Adrenal gland (tissue), 12 donors: Measurements from ENCODE around the gene STRIP2. TPM values are rescaled to one million over a fixed set of nuclear protein-coding genes. Genes with fewer than 3 reads are reported as not detected.
"Not testable (repeated sequence)": the region's sequence is repeated elsewhere in the genome, so short reads cannot be mapped to it uniquely, and the experiment has no call there.

Source experiments
- DNase-seq, 7 donors: peaks; one replicate each; pipeline ENCODE4 v3.0.0-alpha.2; 2019 to 2020
- H3K27ac ChIP-seq, 5 donors: fragments of 200-600 bp; sonication (generic) in 4 of 5; 1 replicate in 3 of 5; 2 replicates in 2 of 5; pipeline versions ENCODE4 v1.5.1 to v1.8.0; 2016 to 2020; ENCODE audit warnings: mild to moderate bottlenecking in 1 of 5
- H3K27me3 ChIP-seq: fragments of 200-600 bp; 2 replicates; pipeline ENCODE4 v1.8.0; 2021
- H3K36me3 ChIP-seq, 2 donors: fragments of 200-600 bp; replicated peaks in 1 of 2; 1 replicate in 1 of 2; 2 replicates in 1 of 2; pipeline versions ENCODE4 v1.5.1 to v1.8.0; 2018 to 2022
- H3K4me1 ChIP-seq, 2 donors: fragments of 200-600 bp; replicated peaks in 1 of 2; 1 replicate in 1 of 2; 2 replicates in 1 of 2; pipeline versions ENCODE4 v1.5.1 to v1.8.0; 2018 to 2021
- H3K4me3 ChIP-seq, 4 donors: fragments of 200-600 bp; sonication (generic) in 3 of 4; one replicate each; pipeline ENCODE4 v1.5.1; 2016 to 2018
- H3K9me3 ChIP-seq, 3 donors: fragments of 200-600 bp; sonication (generic) in 1 of 3; replicated peaks in 1 of 3; 1 replicate in 2 of 3; 2 replicates in 1 of 3; pipeline versions ENCODE4 v1.5.1 to v1.8.0; 2016 to 2021
- POLR2A ChIP-seq, 2 donors: fragments of 450-650 bp; IDR thresholded peaks; one replicate each; pipeline ENCODE4 v1.6.1; 2017; ENCODE audit warnings: antibody characterized with exemption in 2 of 2, mild to moderate bottlenecking in 2 of 2, moderate library complexity in 1 of 2
- WGBS, 4 donors: extraction: QIAGEN DNeasy Blood & Tissue Kit in 2 of 4; methylation state at CpG; one replicate each; pipeline versions ENCODE4 v1.1.5 to v1.1.7; 2013 to 2017; 5-methylcytosine and 5-hydroxymethylcytosine counted together
- intact Hi-C, 2 donors: fragments of 100-400 bp; cut with DNase I; formaldehyde crosslinking; loops; one replicate each; pipeline versions ENCODE4 v1.14.1 to v1.15.0; 2022 to 2023
- polyA plus RNA-seq, 3 donors: library from polyadenylated mRNA; stranded (reverse); fragments of 200-250 nt in 2 of 3; fragments of 350-450 nt in 1 of 3; fragmentation: Illumina TruSeq in 1 of 3; extraction: RNeasy Lipid Tissue Mini Kit (QIAGEN cat#74804) in 1 of 3; gene quantifications; one replicate each; pipeline ENCODE4 v1.2.3, GENCODE V29; 2013 to 2014
- total RNA-seq, 9 donors: library from RNA; depleted of rRNA in 4 of 9; stranded (reverse); fragments of >200 nt in 4 of 9; fragments of 120-200 nt in 1 of 9; fragmentation: NEBNext Ultra II Directional in 1 of 9; extraction: Animal tissue kit (Norgen Biotek cat#: 25700) in 1 of 9; gene quantifications; one replicate each; pipeline versions ENCODE4 v1.1.0 to v1.2.4, GENCODE V29; 2013 to 2023
- TF ChIP-seq, protein P1 (sequence below), 6 experiments: fragments of 450-650 bp in 4 of 6; fragments of 200-600 bp in 2 of 6; sonication (generic) in 1 of 6; IDR thresholded peaks; 1 replicate in 5 of 6; 2 replicates in 1 of 6; pipeline versions ENCODE4 v1.5.1 to v1.8.0; 2016 to 2021; ENCODE audit warnings: antibody characterized with exemption in 6 of 6, mild to moderate bottlenecking in 2 of 6, moderate library complexity in 1 of 6
- donor health status: healthy with polysubstance abuse.
- donor health status: Bipolar disorder and iron deficiency.
- donor health status: DM: yes; HTN: yes; CAD: no.
- donor health status: DM: no; HTN: no; CAD: no.
- donor health status: DM: no; HTN: no; CAD: no.
- donor health status: DM: yes; HTN: yes; CAD: no.

Gene STRIP2
- total and polyA plus RNA-seq, 12 donors = 0.67 to 10.1 (median 3.7) TPM

DNA sequence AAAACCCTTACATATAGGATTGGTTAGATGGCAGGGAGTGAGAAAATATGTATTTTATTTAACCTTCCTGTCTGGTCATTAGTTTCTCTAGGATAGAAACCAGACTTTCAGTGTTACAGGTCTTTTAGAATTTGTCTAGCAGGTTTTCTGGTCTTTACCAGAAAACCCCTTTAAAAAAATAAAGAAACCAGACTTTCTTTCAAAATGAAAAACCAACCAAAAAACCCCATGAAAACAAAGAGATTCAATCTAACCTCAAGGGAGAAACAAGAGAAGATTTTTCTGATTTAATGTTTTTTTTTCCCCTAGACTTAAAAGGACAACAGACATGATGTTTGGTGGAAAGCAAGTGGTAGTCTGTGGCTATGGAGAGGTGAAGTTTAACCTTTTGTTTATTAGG is 28.7 kb upstream of the STRIP2 start:
- intact Hi-C loops = no loop called here
- Histone ChIP-seq H3K4me1 (no peaks in the 10 kb centered on the region), H3K9me3 (no peaks in the 10 kb centered on the region), H3K27me3 (no peaks in the 10 kb centered on the region), H3K27ac (no peak overlapping the region), H3K4me3 (no peak overlapping the region), H3K36me3 (no peaks in the 10 kb centered on the region)
- TF ChIP-seq, protein P1, sequence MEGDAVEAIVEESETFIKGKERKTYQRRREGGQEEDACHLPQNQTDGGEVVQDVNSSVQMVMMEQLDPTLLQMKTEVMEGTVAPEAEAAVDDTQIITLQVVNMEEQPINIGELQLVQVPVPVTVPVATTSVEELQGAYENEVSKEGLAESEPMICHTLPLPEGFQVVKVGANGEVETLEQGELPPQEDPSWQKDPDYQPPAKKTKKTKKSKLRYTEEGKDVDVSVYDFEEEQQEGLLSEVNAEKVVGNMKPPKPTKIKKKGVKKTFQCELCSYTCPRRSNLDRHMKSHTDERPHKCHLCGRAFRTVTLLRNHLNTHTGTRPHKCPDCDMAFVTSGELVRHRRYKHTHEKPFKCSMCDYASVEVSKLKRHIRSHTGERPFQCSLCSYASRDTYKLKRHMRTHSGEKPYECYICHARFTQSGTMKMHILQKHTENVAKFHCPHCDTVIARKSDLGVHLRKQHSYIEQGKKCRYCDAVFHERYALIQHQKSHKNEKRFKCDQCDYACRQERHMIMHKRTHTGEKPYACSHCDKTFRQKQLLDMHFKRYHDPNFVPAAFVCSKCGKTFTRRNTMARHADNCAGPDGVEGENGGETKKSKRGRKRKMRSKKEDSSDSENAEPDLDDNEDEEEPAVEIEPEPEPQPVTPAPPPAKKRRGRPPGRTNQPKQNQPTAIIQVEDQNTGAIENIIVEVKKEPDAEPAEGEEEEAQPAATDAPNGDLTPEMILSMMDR (IDR thresholded peaks at IDR 0.05) = no peak
- no peak for TF ChIP-seq POLR2A (IDR thresholded peaks at IDR 0.05)
- DNase-seq = no peak

DNA sequence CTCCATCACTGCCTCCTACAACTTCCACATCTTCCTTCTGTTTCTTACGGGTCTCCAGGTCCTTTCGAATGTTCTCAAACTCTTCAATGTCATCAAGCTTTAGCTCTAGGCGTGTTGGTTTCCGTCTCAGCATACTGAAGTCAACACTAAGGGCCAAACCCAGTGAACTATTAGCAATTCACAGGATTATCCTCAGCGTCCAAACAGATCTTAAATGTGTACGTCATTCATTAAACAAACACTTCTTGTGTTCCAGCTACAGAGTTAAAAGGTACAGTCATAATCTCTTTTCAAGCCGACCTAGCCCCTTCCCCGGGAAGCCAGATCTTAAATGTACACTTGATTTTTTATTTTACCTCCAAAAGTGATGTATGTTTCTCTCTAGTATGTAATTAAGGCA is 24.0 kb upstream of the STRIP2 start:
- H3K36me3 ChIP-seq = not testable (repeated sequence)

DNA sequence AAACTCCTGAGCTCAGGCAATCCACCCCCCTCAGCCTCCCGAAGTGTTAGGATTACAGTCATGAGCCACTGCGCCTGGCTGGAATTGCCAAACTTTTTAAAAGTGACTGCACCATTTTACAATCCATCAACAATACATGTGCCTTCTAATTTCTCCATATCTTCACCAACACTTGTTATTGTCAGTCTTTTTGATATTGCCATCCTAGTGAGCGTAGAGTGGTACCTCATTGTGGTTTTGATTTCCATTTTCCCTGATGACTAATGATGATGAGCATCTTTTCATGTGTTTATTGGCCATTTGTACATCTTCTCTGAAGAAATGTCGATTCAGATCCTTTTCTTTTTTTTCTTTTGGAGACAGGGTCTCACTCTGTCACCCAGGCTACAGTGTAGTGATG is 21.7 kb upstream of the STRIP2 start:
- 97 to 99% (median 98%) methylated on average over 4 of the region's 4 CpGs for WGBS, 4 donors
- no peaks in the 10 kb centered on the region for H3K9me3 ChIP-seq
- H3K4me1 ChIP-seq = no peaks in the 10 kb centered on the region
- no peaks in the 10 kb centered on the region for H3K27me3 ChIP-seq
- TF ChIP-seq, protein P1 (IDR thresholded peaks at IDR 0.05) = no peak
- TF ChIP-seq POLR2A (IDR thresholded peaks at IDR 0.05) = no peak
- DNase-seq = no peak
- intact Hi-C loops = no loop called here
- H3K36me3 ChIP-seq = peaks cover 0 to 5% of the 10 kb centered on the region in 2 donors
- H3K4me3 ChIP-seq = no peak overlapping the region
- H3K27ac ChIP-seq = no peak overlapping the region

More for the DNA sequence above, 24.0 kb upstream of the STRIP2 start:
- 92 to 94% (median 93%) methylated on average over 8 of the region's 8 CpGs for WGBS, 4 donors
- DNase-seq, H3K4me3 ChIP-seq, H3K27me3 ChIP-seq, H3K4me1 ChIP-seq, H3K9me3 ChIP-seq, intact Hi-C loops, H3K27ac ChIP-seq: not testable (repeated sequence)

DNA sequence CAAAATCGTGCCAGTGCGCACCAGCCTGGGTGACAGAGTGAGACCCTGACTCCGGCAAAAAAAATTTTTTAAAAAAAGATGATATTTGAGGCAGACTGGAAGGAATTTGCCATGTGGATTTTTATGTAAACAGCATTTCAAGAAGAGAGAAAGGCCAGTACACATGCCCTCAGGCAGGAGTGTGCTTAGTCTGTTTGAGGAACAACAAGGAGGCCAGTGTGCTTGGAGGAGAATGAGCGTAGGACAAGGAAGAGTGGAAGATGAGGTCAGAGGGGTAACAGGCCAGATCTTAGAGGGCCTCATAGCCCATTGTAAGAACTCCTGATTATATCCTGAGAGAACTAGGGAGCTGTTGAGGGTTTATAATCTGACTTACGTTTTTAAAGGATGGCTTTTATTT is 17.2 kb upstream of the STRIP2 start:
- Histone ChIP-seq H3K27ac (no peak overlapping the region), H3K4me3 (no peak overlapping the region), H3K9me3 (no peaks in the 10 kb centered on the region), H3K36me3 (peaks cover 0 to 5% of the 10 kb centered on the region in 2 donors), H3K27me3 (no peaks in the 10 kb centered on the region), H3K4me1 (no peaks in the 10 kb centered on the region)
- TF ChIP-seq, protein P1 (IDR thresholded peaks at IDR 0.05) = no peak
- no peak for TF ChIP-seq POLR2A (IDR thresholded peaks at IDR 0.05)
- WGBS, 4 donors = 95 to 96% (median 96%) methylated on average over 5 of the region's 5 CpGs
- no peak for DNase-seq
- intact Hi-C loops = no loop called here

DNA sequence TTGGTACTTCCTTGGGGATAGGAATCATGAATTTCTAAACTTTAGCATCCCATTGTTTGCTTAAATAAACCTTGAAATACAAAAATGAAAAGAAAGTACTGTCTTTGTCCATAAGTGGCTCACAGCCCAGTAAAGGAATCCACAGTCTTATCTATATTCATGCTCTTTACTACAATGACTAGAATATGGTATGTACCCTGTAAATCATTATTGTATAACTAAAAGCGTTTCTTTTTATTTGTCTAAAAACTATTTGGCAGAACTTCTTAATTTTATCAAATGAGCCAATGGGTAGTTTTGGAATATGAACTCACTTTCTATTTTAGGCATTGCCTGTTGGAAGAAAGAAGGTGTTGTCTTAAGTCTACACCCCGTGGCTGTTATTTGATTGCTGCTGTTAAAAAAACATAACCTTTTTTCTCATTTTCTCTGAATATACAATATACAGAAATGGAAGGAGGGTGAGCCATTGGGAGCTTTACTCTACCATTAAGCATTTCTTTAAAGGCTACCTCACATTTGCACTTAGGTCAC is 12.4 kb upstream of the STRIP2 start:
- Histone ChIP-seq H3K27me3 (no peaks in the 10 kb centered on the region), H3K4me3 (no peak overlapping the region), H3K36me3 (peaks cover 0 to 7% of the 10 kb centered on the region in 2 donors), H3K27ac (no peak overlapping the region), H3K4me1 (no peaks in the 10 kb centered on the region), H3K9me3 (no peaks in the 10 kb centered on the region)
- intact Hi-C loops = no loop called here
- TF ChIP-seq, protein P1 (IDR thresholded peaks at IDR 0.05) = no peak
- TF ChIP-seq POLR2A (IDR thresholded peaks at IDR 0.05) = no peak
- no peak for DNase-seq
- WGBS, 4 donors = 62 to 75% (median 70%) methylated on average over 2 of the region's 2 CpGs
